GM21528 (cell line): ENCODE measurements around the gene SLC22A1.
"Not testable (repeated sequence)": the region's sequence is repeated elsewhere in the genome, so short reads cannot be mapped to it uniquely, and the experiment has no call there.

Source experiments
- ATAC-seq: cut with Tn5 transposase; IDR thresholded peaks from one replicate; pipeline ENCODE4 v1.9.1; 2021; ENCODE audit warnings: mild to moderate bottlenecking, moderate library complexity; ENCODE audit not compliant: unreplicated experiment, low FRiP score

SLC22A1 gene

DNA sequence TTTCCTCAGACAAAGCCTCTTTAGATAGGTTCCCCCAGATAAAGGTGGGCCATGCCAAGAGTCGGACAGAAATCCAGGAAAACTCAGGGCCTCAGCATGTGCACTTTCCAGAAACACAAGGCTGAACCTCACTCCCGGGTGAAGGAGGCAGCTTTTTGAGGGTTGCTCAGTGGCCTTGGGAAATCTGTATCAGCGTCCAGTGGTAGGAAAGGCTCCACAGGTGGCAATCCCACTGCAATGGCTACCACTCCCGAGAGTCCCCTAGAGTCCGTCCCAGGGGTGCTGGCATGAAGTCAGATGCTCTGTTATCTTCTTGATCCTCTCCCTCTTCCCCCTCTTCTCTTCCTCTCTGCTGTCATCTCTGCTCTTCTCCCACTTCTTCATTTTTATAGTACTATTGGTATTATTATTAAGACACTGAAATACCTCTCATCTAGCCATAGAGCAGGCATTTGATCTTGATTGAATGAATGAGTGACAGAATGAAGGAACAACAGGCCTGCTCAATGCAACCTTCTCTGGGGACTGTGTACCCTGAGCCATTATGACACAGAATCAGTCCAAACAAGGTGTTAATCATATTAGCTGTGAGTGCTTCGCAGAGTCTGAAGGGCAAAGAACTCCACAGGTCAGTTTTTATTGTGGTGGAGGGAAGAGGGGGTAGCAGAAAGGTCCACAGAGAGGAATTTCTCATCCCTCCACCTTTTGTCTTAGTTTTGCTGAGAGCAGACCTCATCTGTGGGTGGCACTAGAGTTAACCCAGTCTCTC, 13.3 kb downstream of the SLC22A1 start:
- ATAC-seq: no peak

DNA sequence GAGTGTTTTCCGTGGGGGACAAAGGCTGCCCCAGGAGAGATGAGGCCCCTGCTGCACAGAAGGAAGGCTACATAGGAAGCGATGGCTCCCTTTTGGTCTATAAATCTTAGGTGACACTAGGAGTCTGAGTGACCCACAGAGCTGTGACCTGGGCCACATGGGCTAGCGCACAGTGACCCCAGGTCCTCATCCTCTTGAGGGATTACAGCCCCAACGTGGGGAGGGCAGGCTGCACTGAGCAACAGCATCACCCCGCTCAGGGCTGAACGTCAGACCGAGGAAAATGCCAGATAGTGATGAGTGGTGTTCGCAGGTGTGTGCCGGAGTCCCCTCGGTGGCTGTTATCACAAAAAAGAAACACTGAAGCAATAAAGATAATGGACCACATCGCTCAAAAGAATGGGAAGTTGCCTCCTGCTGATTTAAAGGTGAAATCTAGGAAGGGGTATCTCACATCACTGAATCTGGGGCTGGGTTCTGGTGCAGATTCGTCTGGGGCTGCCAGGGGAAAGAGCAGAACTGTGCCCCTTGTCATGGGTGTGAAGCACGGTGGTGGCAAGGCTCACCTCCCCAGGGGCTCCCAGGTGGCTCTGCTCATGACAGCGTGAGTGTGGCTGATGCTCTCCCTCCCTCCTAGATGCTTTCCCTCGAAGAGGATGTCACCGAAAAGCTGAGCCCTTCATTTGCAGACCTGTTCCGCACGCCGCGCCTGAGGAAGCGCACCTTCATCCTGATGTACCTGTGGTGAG, 14.5 kb downstream of the SLC22A1 start:
- ATAC-seq: no peak

DNA sequence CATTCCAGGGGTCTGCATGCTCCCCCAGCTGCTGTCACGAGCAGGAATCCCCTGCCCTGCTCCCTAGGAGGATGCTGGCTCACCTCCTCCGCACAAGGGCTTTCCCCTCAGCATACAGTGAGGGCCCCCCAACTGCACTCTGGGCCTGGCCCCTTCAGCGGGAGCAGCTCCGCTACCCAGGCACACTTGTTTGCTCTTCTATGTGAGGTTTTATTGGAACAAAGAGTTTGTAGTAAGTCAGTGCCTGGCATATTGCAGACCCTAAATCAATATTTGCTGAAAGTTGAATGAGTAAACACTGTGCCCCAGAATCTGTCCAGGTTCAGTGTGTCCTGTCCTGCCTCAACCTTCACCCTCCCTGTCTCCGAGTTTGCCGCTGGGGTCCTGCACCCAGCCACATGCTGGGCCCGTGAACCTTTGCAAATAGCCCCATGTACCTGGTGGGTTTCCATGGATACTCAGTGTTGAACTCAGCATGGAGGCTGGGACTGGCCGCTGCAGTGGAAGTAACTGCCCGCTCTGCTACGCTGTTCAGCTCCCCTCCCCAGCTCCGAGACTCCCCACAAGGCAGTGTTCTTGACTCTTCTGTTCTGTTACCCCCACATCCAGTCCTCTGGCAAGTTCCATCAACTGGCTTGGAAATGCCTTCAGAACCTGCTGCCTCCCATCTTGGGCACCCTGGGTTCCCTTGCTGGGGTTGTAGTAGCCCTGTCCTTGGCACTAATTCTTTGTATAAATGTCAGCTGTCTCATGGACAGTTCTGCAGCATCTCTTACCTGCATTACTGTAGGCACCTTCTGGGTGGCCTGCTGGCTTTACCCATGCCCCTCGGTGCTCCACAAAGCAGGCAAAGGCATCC, 15.7 kb downstream of the SLC22A1 start:
- ATAC-seq: no peak

DNA sequence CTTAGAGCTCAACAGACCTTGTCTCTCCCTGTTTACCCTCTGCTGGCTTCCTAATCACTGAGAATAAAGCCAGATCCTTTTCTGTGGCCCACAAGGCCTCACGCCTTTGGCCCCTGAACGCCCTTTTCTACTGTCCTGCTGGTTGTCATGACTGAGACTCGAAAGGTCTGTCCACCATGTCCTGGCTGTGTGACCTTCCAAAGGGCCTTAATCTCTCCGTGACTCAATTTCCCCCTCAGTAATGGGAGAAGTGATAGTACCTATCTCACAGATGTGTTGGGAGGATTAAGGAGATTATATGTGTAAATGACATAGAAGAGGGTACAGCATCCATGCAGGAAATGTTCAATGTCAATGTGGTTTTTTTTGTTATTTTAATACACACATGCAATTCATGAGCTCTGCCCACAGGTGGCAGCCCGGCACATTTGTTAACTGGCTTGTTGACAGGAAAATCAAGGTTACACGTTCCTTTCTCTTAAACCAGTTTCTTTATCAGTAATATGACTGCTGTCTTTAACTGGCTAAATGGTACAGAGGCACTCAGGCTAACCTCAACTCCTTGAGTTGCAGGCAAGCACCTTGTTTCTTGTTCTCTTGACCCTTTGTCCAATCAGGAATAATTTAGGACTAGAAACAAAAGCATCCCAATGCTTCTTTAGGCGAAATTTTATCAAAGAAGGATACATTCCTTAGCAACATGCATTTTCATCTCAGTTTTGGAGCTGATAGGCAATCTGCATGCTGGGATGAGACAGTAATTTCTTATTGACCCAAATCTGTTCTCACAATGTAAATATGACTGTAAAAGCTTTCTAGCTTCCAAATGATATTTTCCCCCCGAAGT, 16.6 kb downstream of the SLC22A1 start:
- no peak for ATAC-seq

DNA sequence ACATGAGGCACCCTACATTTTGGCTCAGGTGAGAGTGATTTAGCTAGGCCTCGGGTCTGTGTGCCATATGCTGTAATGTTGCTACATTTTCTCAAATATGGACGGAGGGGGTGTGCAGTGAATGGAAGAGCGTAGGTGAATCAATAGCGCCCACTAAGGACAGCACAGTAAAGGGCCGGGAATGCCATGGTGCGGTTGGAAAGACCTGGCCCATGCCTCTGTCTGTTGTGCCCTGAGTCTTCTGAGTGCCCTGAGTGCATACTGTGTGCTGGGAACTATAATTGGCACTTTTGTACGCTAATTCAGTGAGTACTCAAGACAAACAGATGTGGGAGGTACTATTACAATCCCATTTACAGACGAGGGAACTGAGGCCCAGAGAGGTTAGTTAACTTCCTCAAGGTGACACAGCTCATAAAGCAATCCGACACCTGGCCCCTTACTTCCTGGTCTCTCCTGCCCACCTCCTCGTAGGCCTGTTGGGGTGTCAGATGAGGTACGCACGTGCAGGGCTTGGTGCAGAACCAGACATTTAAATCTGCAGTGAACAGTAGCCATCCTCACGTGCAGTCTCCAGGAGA, 17.3 kb downstream of the SLC22A1 start:
- ATAC-seq: no peak

DNA sequence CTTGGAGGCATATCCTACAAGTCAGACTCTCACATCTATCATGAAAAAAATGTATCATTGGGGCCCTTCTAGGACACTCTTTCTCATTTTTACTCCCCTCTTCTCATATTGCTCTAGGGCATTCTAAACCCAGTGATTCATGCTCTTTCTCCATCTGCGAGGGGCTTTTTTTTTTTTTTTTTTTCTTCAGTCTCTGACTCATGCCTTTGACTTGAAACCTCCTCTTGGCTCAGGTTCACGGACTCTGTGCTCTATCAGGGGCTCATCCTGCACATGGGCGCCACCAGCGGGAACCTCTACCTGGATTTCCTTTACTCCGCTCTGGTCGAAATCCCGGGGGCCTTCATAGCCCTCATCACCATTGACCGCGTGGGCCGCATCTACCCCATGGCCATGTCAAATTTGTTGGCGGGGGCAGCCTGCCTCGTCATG, 17.8 kb downstream of the SLC22A1 start:
- no peak for ATAC-seq

DNA sequence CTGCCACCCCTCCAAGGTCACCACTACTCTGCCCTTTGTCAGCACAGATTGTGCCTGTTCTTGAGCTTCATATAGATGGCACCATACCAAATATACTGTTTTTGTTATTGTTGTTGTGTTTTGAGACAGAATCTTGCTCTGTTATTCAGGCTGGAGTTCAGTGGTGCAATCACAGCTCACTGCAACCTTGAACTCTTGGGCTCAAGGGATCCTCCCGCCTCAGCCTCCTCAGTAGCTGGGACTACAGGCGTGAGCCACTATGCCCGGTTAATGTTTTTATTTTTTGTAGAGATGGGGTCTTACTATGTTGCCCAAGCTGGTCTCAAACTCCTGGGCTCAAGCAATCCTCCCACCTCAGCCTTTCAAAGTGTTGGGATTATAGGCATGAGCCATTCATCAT, 18.9 kb downstream of the SLC22A1 start:
- not testable (repeated sequence) for ATAC-seq

DNA sequence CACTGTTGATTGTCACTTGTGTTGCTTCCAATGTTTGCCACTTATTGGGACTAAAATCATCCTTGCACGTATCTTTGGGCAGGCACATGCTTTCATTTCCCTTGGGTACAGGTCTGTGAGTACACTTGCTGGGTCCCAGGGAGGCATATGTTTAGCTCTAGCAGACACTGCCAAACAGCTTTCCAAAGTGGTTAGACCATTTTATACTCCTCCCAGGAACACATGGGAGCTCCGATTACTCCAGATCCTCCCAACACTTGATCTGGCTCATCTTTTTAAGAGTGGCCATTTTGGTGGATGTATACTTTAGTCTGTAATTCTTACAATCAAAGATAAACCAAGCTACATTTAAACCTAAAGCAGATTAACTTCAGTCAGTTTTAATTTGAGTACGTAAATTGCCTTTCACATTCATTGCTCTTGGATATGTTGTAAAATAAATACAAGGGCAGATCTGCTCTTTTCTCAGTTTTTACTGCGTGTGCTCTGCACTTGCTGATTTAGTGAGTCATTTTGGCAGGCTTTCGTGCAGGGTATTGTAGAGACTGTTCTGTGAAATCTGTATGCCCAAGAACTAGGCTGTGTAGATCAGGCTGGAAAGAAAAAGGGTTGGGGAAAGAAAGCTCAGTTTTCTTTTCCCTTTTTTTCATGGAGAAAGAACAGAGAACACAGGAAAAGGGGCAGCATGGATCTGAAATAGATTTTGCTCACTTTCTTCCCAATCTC, 19.5 kb downstream of the SLC22A1 start:
- ATAC-seq: no peak

DNA sequence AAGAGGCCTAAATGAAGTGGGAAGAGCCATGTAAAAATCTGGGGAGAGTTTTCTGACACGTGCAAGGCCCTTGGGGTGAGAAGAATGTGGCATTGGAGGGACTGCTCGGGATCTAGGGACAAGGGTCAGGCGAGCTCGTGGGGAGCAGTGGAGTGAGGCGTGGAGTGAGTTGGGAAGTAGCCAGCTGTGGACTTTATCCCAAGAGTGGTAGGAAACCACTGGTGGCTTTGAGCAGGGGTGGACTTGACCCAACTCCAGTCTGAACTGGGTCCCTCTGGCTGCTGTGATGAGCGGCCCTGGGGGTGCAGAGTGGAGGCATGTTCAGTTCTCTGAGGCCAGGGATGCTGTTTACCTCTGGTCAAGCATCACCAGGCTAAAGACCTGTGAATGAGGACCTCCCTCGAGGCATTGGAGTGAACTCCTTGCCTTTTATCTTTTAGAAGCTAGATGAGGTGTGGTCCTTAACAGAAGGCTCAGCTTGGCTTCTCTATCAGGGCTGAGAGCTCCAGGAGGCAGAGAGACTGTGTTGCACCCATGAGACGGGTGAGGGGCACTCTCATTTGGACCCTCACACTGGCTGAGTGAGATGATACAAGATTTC, 20.6 kb downstream of the SLC22A1 start:
- ATAC-seq: no peak

DNA sequence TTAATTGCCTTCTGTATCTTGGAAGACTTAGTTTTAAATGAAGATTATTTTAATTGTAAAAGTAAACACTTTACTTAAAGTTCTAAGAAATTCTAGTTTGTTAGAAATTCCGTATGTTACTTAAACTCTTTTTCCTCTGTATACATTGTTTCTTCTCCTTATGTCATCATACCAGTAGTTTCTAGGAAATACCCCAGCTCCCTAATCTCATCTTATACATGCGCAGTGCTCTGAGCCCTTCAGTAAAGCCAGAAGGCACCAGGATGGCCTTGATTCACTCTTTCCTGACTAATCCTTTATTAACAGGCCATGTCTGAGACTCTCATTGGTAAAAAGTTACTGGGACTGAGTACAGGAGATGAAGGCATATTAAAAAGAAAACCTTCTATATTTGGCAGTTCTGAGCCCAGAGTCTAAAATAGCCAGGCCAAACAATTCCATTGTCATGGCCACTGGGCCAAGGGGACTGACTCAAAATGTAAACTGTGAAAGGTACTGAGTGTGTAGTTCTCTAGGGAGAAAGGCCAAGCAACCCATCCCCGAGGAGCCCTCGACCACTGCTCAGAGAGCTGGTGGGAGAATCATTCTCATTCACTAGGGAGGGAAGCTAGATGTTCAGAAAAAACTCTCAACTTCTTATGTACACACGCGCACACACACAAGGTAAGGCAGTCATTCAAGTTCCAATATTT, 25.0 kb downstream of the SLC22A1 start:
- no peak for ATAC-seq

DNA sequence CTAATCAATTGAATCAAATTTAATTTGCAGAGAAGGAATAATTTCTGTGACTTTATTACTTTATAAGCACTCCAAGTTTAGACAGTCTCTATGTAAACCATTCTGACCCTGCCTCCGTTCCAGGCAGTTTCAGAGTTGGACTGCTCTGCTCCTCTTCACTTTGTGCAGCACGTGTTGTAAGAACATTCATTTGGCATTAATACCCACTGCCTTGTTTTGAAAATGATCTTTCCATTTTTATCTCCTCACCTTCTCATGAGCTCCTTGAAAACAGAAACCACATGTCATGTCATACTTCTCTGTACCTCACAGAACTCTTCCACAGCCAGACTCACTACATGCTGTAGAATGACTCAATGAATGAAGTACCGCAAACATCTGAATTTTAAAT, 25.5 kb downstream of the SLC22A1 start:
- ATAC-seq: no peak

DNA sequence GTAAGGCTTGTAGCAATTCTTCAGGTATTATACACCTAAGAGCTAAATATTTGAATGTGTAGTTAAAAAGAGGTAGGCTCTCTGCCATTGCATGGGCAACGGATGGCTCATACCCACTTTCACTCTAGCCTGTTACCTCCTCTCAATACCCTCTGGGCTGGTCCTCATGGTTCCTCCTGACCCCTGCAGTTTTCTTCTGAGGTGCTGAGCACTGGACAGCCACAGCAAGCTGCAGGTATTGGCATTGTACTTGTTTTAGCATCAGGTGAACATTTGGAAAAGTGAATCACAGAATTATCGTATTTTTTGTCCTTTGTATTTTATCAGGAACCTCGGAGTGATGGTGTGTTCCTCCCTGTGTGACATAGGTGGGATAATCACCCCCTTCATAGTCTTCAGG, 32.9 kb downstream of the SLC22A1 start:
- ATAC-seq: no peak

DNA sequence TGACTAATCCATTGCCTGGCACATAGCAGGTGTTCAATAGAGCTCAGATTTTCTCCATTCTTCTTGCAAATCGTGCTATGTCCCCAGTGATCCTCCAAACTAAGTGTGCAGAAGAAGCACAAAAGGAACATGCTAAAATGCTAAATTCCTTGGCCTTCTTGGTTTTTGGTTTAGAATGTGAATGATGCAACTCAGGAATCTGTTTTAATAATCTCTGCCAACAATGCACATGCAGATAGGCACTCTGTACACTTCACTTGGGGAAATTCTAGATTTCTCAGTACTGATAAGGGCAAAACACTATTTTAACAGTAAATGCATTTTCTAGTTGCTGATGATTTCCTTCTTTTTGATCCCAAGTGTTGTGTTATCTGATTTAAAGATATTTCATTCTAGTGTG, 35.2 kb downstream of the SLC22A1 start:
- ATAC-seq: no peak

DNA sequence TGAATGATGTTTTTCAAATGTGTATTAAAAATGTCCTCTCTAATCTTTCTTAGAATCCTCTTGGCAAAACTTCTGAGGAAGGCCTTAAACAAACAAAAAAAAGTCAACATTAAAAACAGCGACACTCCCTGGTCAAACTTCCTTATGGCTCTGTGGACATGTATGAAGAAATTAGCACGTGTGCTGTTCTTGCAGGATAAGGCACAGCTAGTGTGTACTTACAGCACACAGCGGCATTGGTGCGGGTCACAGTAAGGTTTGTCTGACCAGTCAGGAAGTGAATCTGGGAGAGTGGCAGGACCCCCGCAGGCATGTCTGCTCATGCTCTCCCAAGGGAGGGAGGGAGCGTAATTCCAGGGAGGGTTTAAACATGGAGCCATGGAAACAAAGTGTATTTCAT, 38.8 kb downstream of the SLC22A1 start:
- ATAC-seq: no peak

DNA sequence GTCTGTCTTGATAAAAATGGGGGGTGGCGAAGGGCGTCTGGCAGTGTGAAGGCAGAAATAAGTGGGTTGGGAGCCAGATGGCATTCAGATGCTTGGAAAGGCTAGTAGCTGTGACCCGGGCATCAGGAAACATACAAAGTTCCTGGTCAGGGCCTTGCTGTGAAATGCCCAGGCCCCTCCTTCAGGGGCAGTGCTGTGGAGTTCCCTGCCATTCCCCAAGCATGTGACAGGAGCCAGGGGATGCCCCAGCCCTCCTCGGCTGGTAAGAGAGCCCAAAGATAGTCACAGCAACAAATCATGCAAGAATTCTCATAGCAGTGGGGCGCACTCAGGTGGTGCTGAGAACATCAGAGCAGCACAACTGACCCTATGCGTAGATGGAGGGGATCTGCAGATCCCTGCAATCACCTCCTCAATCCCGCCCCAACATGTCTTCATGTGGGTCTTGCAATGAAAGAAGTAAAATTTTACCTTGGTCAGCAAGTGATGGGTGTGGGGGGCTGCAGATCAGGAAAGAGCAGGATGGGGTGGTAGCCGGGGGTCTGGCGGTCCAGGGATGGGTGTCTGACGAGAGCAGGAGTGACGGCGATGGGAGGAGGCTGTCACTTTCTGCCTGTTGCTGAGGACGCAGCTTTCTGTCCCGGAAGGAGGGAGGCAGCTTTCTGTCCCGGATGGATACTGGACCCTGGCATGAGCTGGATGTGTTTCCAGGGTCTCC, 39.5 kb downstream of the SLC22A1 start:
- ATAC-seq: no peak

DNA sequence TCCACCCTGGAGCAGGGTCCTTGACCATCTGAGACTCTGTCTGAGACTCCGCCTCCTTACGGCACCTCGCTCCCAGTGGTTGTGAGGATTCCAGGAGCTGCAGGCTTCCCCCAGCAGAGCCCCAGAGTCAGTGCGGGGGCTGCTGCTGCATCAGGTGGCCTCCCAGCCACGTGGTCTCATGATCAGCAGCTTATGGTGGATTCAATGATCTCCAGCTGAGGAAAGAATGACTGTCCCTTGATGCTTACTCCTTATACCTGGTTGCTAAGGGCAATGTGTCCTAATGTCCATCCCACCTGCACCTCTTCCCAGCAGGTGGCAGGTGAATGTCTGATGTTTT, 40.0 kb downstream of the SLC22A1 start:
- ATAC-seq: no peak

DNA sequence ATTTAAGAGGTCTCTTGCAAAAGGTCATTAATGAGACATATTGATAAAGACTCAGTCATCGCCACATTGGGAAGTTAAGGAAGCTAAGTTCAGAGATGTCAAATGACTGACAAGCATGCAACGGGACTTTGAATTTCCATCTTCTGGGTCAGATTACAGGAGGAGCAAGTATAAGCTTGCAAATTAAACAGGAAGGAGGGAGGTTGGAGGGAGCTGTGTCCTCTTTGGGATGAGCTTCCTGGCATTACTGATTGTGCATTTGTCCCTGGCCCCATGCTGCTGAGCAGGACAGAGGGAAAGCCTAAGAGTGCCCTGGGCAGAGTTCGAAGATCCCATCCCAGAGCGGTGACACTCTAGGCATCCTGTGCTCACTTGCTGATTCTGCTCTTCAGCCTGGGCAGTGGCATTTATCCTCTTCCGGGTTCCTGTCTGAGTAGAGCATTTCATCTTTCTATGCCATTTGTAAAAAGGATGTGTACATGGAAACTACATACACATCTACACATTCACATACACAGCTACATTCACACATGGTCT, 40.5 kb downstream of the SLC22A1 start:
- ATAC-seq: no peak
